ENCODE data around the gene SLC35F5.
"Not testable (repeated sequence)": the region's sequence is repeated elsewhere in the genome, so short reads cannot be mapped to it uniquely, and the experiment has no call there.

- TF ChIP-seq EP300 (conservative IDR thresholded peaks at IDR 0.05; ENCODE audit: poor library complexity, severe bottlenecking); CTCF (IDR thresholded peaks at IDR 0.05; ENCODE audit: poor library complexity, severe bottlenecking); EZH2 (IDR thresholded peaks at IDR 0.05; ENCODE audit: borderline replicate concordance, insufficient read depth, low read length, poor library complexity, severe bottlenecking); TAF1 (IDR thresholded peaks at IDR 0.05; ENCODE audit: low read depth); REST (IDR thresholded peaks at IDR 0.05; ENCODE audit: borderline replicate concordance); RAD21 (conservative IDR thresholded peaks at IDR 0.05); SMC3 (conservative IDR thresholded peaks at IDR 0.05; ENCODE audit: poor library complexity): not testable (repeated sequence)
Observed at GRCh38 chr2:113774616-113775015, 18.2 kb upstream of the SLC35F5 start.

Measured in neural cell (in vitro differentiated cells).